Measurements from ENCODE around the gene DVL2.

Gene DVL2

GRCh38 chr17:7237761-7238419 is 3.6 kb upstream of the DVL2 start:
- peak overlapping the region; percentile 90 for H3K27ac ChIP-seq (ENCODE audit: extremely low read depth, low read depth, low read length)
- peaks cover 18 to 45% of the 10 kb centered on the region in 2 experiments for H3K36me3 ChIP-seq (ENCODE audit: control insufficient read depth in 2 of 2, insufficient read depth in 1 of 2, low read length in 2 of 2)
- ChIA-PET CTCF (interaction anchor here (0.9 to 3.0 kb wide), 3 partner anchors 18 to 59 kb away, joined by 3 to 12 read pairs (median 6); partner anchors contain the start of genes ACADVL, DLG4 and SLC2A4), POLR2A (interaction anchor here (0.6 to 14.2 kb wide), 11 partner anchors 12 to 465 kb away, joined by 3 to 284 read pairs (median 6); partner anchors contain the start of genes ACADVL, CTDNEP1, DLG4 and ELP5)
- H3K4me3 ChIP-seq (ENCODE audit: low read depth, low read length): peak overlapping the region; percentile 90
- peaks cover 10% of the 10 kb centered on the region; the same call in 1 of the 2 replicates for H3K4me1 ChIP-seq (ENCODE audit: control insufficient read depth, insufficient read depth, low read length)
- H3K9me3 ChIP-seq (ENCODE audit: control insufficient read depth, insufficient read depth, low read depth, low read length): no peaks in the 10 kb centered on the region
- TF ChIP-seq ZNF501 (tag by site-specific recombination; IDR thresholded peaks at IDR 0.05) (no peak), SP2 (tag by site-specific recombination; IDR thresholded peaks at IDR 0.05) (peak; percentile 75), ZNF558 (tag by site-specific recombination; IDR thresholded peaks at IDR 0.05) (no peak), ZNF548 (tag by site-specific recombination; IDR thresholded peaks at IDR 0.05) (no peak), ZSCAN16 (tag by site-specific recombination; IDR thresholded peaks at IDR 0.05) (no peak), ZBTB11 (tag by site-specific recombination; conservative IDR thresholded peaks at IDR 0.05; ENCODE audit: low read depth) (no peak; the same call in 1 of the 2 replicates), ZNF623 (tag by site-specific recombination; IDR thresholded peaks at IDR 0.05) (no peak), ZNF221 (tag by site-specific recombination; IDR thresholded peaks at IDR 0.05; ENCODE audit: borderline replicate concordance) (no peak), GLIS2 (tag by site-specific recombination; IDR thresholded peaks at IDR 0.05) (no peak; the same call in 1 of the 2 replicates), SCRT1 (tag by site-specific recombination; IDR thresholded peaks at IDR 0.05; ENCODE audit: borderline replicate concordance) (no peak), ZNF610 (tag by site-specific recombination; IDR thresholded peaks at IDR 0.05; ENCODE audit: borderline replicate concordance) (no peak), ZNF473 (tag by site-specific recombination; IDR thresholded peaks at IDR 0.05) (no peak), ZNF223 (tag by site-specific recombination; IDR thresholded peaks at IDR 0.05) (no peak), GLI4 (tag by site-specific recombination; IDR thresholded peaks at IDR 0.05) (no peak), ZNF202 (tag by site-specific recombination; IDR thresholded peaks at IDR 0.05; ENCODE audit: borderline replicate concordance) (no peak), ZNF747 (tag by site-specific recombination; IDR thresholded peaks at IDR 0.05) (no peak), ZNF184 (tag by site-specific recombination; IDR thresholded peaks at IDR 0.05) (no peak), ZBTB44 (tag by site-specific recombination; IDR thresholded peaks at IDR 0.05) (no peak), ZNF112 (tag by site-specific recombination; IDR thresholded peaks at IDR 0.05) (no peak), KLF8 (tag by site-specific recombination; IDR thresholded peaks at IDR 0.05) (peak; percentile 80; the same call in 1 of the 2 replicates), ZNF16 (tag by site-specific recombination; IDR thresholded peaks at IDR 0.05; ENCODE audit: low read depth) (no peak)
- TF ChIP-seq, protein P1, sequence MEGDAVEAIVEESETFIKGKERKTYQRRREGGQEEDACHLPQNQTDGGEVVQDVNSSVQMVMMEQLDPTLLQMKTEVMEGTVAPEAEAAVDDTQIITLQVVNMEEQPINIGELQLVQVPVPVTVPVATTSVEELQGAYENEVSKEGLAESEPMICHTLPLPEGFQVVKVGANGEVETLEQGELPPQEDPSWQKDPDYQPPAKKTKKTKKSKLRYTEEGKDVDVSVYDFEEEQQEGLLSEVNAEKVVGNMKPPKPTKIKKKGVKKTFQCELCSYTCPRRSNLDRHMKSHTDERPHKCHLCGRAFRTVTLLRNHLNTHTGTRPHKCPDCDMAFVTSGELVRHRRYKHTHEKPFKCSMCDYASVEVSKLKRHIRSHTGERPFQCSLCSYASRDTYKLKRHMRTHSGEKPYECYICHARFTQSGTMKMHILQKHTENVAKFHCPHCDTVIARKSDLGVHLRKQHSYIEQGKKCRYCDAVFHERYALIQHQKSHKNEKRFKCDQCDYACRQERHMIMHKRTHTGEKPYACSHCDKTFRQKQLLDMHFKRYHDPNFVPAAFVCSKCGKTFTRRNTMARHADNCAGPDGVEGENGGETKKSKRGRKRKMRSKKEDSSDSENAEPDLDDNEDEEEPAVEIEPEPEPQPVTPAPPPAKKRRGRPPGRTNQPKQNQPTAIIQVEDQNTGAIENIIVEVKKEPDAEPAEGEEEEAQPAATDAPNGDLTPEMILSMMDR (tag by site-specific recombination; IDR thresholded peaks at IDR 0.05): no peak
- TF ChIP-seq, protein P2, sequence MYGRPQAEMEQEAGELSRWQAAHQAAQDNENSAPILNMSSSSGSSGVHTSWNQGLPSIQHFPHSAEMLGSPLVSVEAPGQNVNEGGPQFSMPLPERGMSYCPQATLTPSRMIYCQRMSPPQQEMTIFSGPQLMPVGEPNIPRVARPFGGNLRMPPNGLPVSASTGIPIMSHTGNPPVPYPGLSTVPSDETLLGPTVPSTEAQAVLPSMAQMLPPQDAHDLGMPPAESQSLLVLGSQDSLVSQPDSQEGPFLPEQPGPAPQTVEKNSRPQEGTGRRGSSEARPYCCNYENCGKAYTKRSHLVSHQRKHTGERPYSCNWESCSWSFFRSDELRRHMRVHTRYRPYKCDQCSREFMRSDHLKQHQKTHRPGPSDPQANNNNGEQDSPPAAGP (tag by site-specific recombination; IDR thresholded peaks at IDR 0.05): no peak
- TF ChIP-seq, protein P3, sequence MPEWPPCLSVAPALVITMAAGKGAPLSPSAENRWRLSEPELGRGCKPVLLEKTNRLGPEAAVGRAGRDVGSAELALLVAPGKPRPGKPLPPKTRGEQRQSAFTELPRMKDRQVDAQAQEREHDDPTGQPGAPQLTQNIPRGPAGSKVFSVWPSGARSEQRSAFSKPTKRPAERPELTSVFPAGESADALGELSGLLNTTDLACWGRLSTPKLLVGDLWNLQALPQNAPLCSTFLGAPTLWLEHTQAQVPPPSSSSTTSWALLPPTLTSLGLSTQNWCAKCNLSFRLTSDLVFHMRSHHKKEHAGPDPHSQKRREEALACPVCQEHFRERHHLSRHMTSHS (tag by site-specific recombination; IDR thresholded peaks at IDR 0.05): no peak
- TF ChIP-seq, protein P4, sequence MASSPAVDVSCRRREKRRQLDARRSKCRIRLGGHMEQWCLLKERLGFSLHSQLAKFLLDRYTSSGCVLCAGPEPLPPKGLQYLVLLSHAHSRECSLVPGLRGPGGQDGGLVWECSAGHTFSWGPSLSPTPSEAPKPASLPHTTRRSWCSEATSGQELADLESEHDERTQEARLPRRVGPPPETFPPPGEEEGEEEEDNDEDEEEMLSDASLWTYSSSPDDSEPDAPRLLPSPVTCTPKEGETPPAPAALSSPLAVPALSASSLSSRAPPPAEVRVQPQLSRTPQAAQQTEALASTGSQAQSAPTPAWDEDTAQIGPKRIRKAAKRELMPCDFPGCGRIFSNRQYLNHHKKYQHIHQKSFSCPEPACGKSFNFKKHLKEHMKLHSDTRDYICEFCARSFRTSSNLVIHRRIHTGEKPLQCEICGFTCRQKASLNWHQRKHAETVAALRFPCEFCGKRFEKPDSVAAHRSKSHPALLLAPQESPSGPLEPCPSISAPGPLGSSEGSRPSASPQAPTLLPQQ (tag by site-specific recombination; IDR thresholded peaks at IDR 0.05): 0 out of 2 replicates have a peak, but pooled peaks have one; percentile 20

All from HEK293 (cell line).